Heart right ventricle (tissue), 16 donors: Measurements from ENCODE around the gene ZFX. TPM values are rescaled to one million over a fixed set of nuclear protein-coding genes. Genes with fewer than 3 reads are reported as not detected.
A peak's percentile ranks its signal among the peaks of the same experiment; 100 is the strongest.

ENCODE experiments used
- ATAC-seq, 8 donors: fragments of 200-7000 bp; cut with Tn5 transposase; one replicate each; pipeline ENCODE4 v1.9.1; 2020; ENCODE audit warnings: mild to moderate bottlenecking in 8 of 8, moderate library complexity in 8 of 8, moderate number of reproducible peaks in 1 of 8
- DNase-seq, 2 donors: peaks; one replicate each; pipeline ENCODE4 v3.0.0-alpha.2; 2020
- H3K27ac ChIP-seq, 10 donors: fragments of 200-600 bp; sonication (generic) in 2 of 10; one replicate each; pipeline versions ENCODE4 v1.5.0 to v1.8.0; 2020 to 2022; ENCODE audit warnings: mild to moderate bottlenecking in 3 of 10
- H3K27me3 ChIP-seq, 7 donors: fragments of 200-600 bp; one replicate each; pipeline ENCODE4 v1.8.0; 2021 to 2022; ENCODE audit warnings: mild to moderate bottlenecking in 2 of 7
- H3K36me3 ChIP-seq, 9 donors: fragments of 200-600 bp; sonication (generic) in 1 of 9; one replicate each; pipeline versions ENCODE4 v1.5.0 to v1.8.0; 2020 to 2022; ENCODE audit warnings: mild to moderate bottlenecking in 2 of 9
- H3K4me1 ChIP-seq, 9 donors: fragments of 200-600 bp; sonication (generic) in 1 of 9; one replicate each; pipeline versions ENCODE4 v1.5.0 to v1.8.0; 2020 to 2022; ENCODE audit warnings: mild to moderate bottlenecking in 4 of 9
- H3K4me3 ChIP-seq, 10 donors: fragments of 200-600 bp; sonication (generic) in 2 of 10; one replicate each; pipeline versions ENCODE4 v1.5.0 to v1.8.0; 2020 to 2022; ENCODE audit warnings: mild to moderate bottlenecking in 7 of 10, moderate library complexity in 2 of 10
- H3K9me3 ChIP-seq, 11 donors: fragments of 200-600 bp in 10 of 11; sonication (generic) in 2 of 11; one replicate each; pipeline versions ENCODE4 v1.5.0 to v1.8.0; 2013 to 2022; ENCODE audit warnings: mild to moderate bottlenecking in 2 of 11, control low read depth in 1 of 11, moderate library complexity in 1 of 11
- WGBS, 2 donors: extraction: QIAGEN DNeasy Blood & Tissue Kit; methylation state at CpG; one replicate each; pipeline ENCODE4 v1.1.7; 2013; ENCODE audit warnings: inconsistent platforms in 1 of 2; 5-methylcytosine and 5-hydroxymethylcytosine counted together
- intact Hi-C, 10 donors: fragments of 100-400 bp; cut with DNase I; formaldehyde crosslinking; loops; one replicate each; pipeline versions ENCODE4 v1.11.1 to v1.14.2; 2022
- polyA plus RNA-seq, 2 donors: library from polyadenylated mRNA; stranded (reverse); fragments of 200-250 nt; gene quantifications; one replicate each; pipeline ENCODE4 v1.2.3, GENCODE V29; 2013
- total RNA-seq, 10 donors: library from RNA; stranded (reverse); fragmentation: NEBNext Ultra II Directional in 3 of 10; extraction: Animal tissue kit (Norgen Biotek cat#: 25700) in 3 of 10; gene quantifications; one replicate each; pipeline versions ENCODE4 v1.2.1 to v1.2.4, GENCODE V29; 2021 to 2023
- TF ChIP-seq, protein P1 (sequence below), 9 donors: fragments of 200-600 bp; sonication (generic) in 2 of 9; IDR thresholded peaks; one replicate each; pipeline versions ENCODE4 v1.5.0 to v1.8.0; 2021 to 2022; ENCODE audit warnings: antibody characterized with exemption in 9 of 9, mild to moderate bottlenecking in 5 of 9, moderate library complexity in 1 of 9
- donor health status: Arrhythmogenic right ventricular cardiomyopathy.
- donor health status: ischemic (EF 13 %, LVEDD 7.1; RV severe dilation, severe dysfunction).
- donor health status: healthy with polysubstance abuse.
- donor health status: DM: no; HTN: yes; CAD: no.
- donor health status: DM: no; HTN: no; CAD: no.
- donor health status: ischemic (EF 25% LVEDD 6.9; RV normal size, moderate dysfunction).
- donor health status: ischemic (EF 25% LVEDD 5.7; RV mildly dilated, moderate dysfunction).
- donor health status: healthy.
- donor health status: DM: yes; HTN: yes; CAD: no.
- donor health status: Ischemic cardiomyopathy.
- donor health status: ischemic (EF 35%, LVEDD 5.7; RV mildly dilated, moderate dysfunction).
- donor health status: nonischemic (EF 11% LVEDD 7.7; RV severe dilation, severe dysfunction).
- donor health status: DM: yes; HTN: yes; CAD: no.
- donor health status: PGD.
- donor health status: ischemic (EF 29% LVEDD 5.4; RV normal size, mild dysfunction).
- donor health status: nonischemic (EF 23%, LVEDD 6.1; RV moderate dilation, normal function).

ZFX gene
- total and polyA plus RNA-seq, 12 donors, result 3.2 to 57.6 (median 37.1) TPM

DNA sequence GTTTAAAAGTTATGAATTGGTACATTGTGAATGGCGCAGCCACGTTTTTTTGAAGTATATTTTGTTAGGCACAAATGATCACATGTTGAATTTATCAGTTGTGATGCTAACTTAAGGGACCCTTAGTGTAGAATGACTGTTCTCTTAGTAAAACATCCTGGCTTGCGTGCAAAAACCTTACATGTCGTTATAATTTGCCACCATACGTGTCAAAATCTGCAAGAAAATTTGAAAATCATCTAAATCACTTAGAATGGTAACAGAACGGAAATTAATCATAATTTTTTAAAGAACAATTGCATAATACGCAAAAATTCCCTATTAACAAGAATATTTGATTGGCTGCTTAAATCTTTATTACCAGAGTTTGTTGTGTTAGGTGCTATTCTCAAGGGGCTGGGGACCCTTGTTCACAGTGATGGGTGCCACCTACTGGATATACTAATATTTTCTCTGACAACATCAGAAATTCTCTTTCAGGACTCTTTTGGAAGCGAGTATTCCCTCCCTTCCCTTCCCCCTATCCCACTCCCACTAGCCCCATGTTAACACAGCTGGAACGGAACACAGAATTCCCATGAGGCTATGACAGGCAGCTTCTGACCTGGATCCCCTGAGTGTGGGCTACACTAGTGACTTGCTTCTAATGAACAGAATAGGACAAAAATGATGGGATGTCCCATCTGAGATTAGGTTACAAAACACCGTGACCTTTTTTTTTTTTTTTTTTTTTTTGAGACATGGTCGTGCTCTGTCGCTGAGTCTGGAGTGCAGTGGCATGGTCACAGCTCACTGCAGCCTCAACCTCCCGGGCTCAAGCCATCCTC, 92.5 kb downstream of the ZFX start:
- H3K4me3 ChIP-seq, result no peak overlapping the region
- H3K4me1 ChIP-seq, result peaks cover 0 to 5% (median 0%) of the 10 kb centered on the region in 9 donors
- TF ChIP-seq, protein P1, sequence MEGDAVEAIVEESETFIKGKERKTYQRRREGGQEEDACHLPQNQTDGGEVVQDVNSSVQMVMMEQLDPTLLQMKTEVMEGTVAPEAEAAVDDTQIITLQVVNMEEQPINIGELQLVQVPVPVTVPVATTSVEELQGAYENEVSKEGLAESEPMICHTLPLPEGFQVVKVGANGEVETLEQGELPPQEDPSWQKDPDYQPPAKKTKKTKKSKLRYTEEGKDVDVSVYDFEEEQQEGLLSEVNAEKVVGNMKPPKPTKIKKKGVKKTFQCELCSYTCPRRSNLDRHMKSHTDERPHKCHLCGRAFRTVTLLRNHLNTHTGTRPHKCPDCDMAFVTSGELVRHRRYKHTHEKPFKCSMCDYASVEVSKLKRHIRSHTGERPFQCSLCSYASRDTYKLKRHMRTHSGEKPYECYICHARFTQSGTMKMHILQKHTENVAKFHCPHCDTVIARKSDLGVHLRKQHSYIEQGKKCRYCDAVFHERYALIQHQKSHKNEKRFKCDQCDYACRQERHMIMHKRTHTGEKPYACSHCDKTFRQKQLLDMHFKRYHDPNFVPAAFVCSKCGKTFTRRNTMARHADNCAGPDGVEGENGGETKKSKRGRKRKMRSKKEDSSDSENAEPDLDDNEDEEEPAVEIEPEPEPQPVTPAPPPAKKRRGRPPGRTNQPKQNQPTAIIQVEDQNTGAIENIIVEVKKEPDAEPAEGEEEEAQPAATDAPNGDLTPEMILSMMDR (IDR thresholded peaks at IDR 0.05), result peak in 7 of 9 donors; percentile 32 to 57 (median 48)
- H3K36me3 ChIP-seq, result no peaks in the 10 kb centered on the region
- intact Hi-C loops, result loop anchor here in 9 of 10 donors (2.0 to 10.0 kb wide), 3 partner anchors 157 to 161 kb away; no protein-coding TSS in a partner anchor
- 47 to 53% methylated on average over 13 of the region's 13 CpGs for WGBS, 2 donors
- H3K9me3 ChIP-seq, result no peaks in the 10 kb centered on the region
- DNase-seq (peak in 1 of 2 donors; percentile 32), ATAC-seq (peak; percentile 39 to 89 (median 66))
- H3K27ac ChIP-seq, result peak overlapping the region in 2 of 10 donors; percentile 6 to 47
- peaks cover 0 to 60% (median 0%) of the 10 kb centered on the region in 7 donors for H3K27me3 ChIP-seq

DNA sequence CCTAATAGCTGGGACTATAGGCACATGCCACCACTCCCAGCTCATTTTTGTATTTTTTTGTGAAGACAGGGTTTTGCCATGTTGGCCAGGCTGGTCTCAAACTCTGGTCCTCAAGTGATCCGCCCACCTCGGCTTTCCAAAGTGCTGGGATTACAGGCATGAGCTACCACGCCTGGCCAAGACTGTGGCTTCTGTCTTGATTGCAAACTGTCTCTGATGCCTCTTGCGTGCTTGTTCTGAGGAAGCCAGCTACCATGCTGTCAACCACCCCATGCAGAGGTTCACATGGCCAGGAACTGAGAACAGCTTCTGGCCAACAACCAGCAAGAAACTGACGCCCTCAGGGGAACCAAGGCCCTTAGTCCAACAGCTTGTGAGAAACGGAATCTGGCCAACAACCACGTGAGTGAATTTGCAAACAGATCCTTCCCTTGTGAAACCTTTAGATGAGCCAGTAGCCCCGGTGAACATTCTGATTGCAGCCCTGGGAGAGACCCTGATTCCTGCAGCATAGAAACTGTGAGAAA, 93.2 kb downstream of the ZFX start:
- peak; percentile 49 to 91 (median 80) for ATAC-seq
- Histone ChIP-seq H3K4me3 (no peak overlapping the region), H3K36me3 (no peaks in the 10 kb centered on the region), H3K9me3 (no peaks in the 10 kb centered on the region), H3K27me3 (peaks cover 0 to 67% (median 0%) of the 10 kb centered on the region in 7 donors), H3K27ac (peak overlapping the region in 2 of 10 donors; percentile 6 to 47), H3K4me1 (peaks cover 0 to 5% (median 0%) of the 10 kb centered on the region in 9 donors)
- WGBS, 2 donors, result 35 to 45% methylated on average over 8 of the region's 8 CpGs
- intact Hi-C loops, result loop anchor here in 9 of 10 donors (2.0 to 10.0 kb wide), 3 partner anchors 158 to 162 kb away; no protein-coding TSS in a partner anchor
- TF ChIP-seq, protein P1 (IDR thresholded peaks at IDR 0.05), result no peak
- DNase-seq, result peak; percentile 18 to 61

- intact Hi-C loops, result loop anchor here in 9 of 10 donors (2.0 to 10.0 kb wide), 3 partner anchors 158 to 162 kb away; no protein-coding TSS in a partner anchor
- Histone ChIP-seq H3K36me3 (no peaks in the 10 kb centered on the region), H3K4me3 (no peak overlapping the region), H3K27me3 (peaks cover 0 to 71% (median 0%) of the 10 kb centered on the region in 7 donors), H3K27ac (peak overlapping the region in 2 of 10 donors; percentile 6 to 22), H3K4me1 (peaks cover 0 to 5% (median 0%) of the 10 kb centered on the region in 9 donors), H3K9me3 (no peaks in the 10 kb centered on the region)
- ATAC-seq (no peak), DNase-seq (no peak)
- 52 to 66% methylated on average over 5 of the region's 5 CpGs for WGBS, 2 donors
- TF ChIP-seq, protein P1 (IDR thresholded peaks at IDR 0.05), result no peak
Observed at GRCh38 chrX:24243188-24243587, 93.7 kb downstream of the ZFX start.

- H3K9me3 ChIP-seq, result no peaks in the 10 kb centered on the region
- TF ChIP-seq, protein P1 (IDR thresholded peaks at IDR 0.05), result no peak
- H3K36me3 ChIP-seq, result no peaks in the 10 kb centered on the region
- peaks cover 0 to 5% (median 0%) of the 10 kb centered on the region in 9 donors for H3K4me1 ChIP-seq
- no peak overlapping the region for H3K27ac ChIP-seq
- 43 to 66% methylated on average over 3 of the region's 3 CpGs for WGBS, 2 donors
- peaks cover 0 to 71% (median 0%) of the 10 kb centered on the region in 7 donors for H3K27me3 ChIP-seq
- ATAC-seq, result no peak
- H3K4me3 ChIP-seq, result no peak overlapping the region
- intact Hi-C loops, result loop anchor here in 9 of 10 donors (2.0 to 10.0 kb wide), 3 partner anchors 159 to 163 kb away; no protein-coding TSS in a partner anchor
- no peak for DNase-seq
Observed at GRCh38 chrX:24243692-24244091, 94.2 kb downstream of the ZFX start.
